IPS DF 6.9 (cell line): ENCODE data around the gene ALG1.
"Not testable (repeated sequence)": the region's sequence is repeated elsewhere in the genome, so short reads cannot be mapped to it uniquely, and the experiment has no call there.

ENCODE experiments used
- DNase-seq: peaks from one replicate; pipeline ENCODE4 v3.0.0-alpha.2; 2013; ENCODE audit warnings: low read depth, low spot score
- H3K27ac ChIP-seq: one replicate; pipeline ENCODE4 v1.5.1; 2013; ENCODE audit warnings: low read length, control low read depth
- H3K27me3 ChIP-seq: 2 replicates; pipeline ENCODE4 v1.6.1; 2013; ENCODE audit warnings: mild to moderate bottlenecking, low read length; ENCODE audit not compliant: control insufficient read depth, insufficient read depth
- H3K36me3 ChIP-seq: 2 replicates; pipeline ENCODE4 v1.6.1; 2013; ENCODE audit warnings: low read length; ENCODE audit not compliant: control insufficient read depth, insufficient read depth
- H3K4me1 ChIP-seq: 2 replicates; pipeline ENCODE4 v1.6.1; 2013; ENCODE audit warnings: low read length; ENCODE audit not compliant: control insufficient read depth, insufficient read depth
- H3K4me3 ChIP-seq: 2 replicates; pipeline ENCODE4 v1.5.1; 2013; ENCODE audit warnings: mild to moderate bottlenecking, low read length
- H3K9me3 ChIP-seq: 2 replicates; pipeline ENCODE4 v1.6.1; 2013; ENCODE audit warnings: low read length, inconsistent platforms; ENCODE audit not compliant: control insufficient read depth, insufficient read depth
- WGBS: extraction: QIAGEN DNeasy Blood & Tissue Kit; methylation state at CpG from one replicate; pipeline ENCODE4 v1.1.7; 2013; ENCODE audit warnings: mixed read lengths, missing lambda C conversion rate; ENCODE audit not compliant: insufficient read length, insufficient coverage; 5-methylcytosine and 5-hydroxymethylcytosine counted together

The ALG1 gene

DNA sequence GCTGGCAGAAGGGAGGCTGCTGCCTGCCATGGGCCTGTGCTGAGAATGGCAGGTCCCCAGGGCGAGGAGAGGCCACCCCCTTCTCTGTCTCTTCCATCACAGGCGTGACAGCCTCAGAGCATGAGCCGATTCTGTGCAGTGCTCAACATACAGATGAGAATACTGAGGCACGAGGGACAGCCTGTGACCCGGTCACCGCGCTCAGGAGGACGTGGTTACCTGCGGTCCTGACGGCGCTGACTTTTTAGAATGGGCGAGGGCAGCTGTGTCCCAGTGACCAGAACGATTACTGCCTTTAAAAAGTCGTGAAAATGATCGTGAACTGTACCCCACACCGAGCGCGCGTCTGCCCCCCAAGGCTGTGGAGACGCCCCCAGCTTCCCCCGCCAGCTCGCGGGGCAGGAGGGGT lies 25.4 kb downstream of the ALG1 start:
- no CpG with 5 or more reads among the region's 23 CpGs for WGBS
- peak overlapping the region; percentile 65 for H3K4me3 ChIP-seq
- not testable (repeated sequence) for H3K9me3 ChIP-seq, H3K36me3 ChIP-seq, H3K4me1 ChIP-seq, DNase-seq, H3K27ac ChIP-seq, H3K27me3 ChIP-seq

DNA sequence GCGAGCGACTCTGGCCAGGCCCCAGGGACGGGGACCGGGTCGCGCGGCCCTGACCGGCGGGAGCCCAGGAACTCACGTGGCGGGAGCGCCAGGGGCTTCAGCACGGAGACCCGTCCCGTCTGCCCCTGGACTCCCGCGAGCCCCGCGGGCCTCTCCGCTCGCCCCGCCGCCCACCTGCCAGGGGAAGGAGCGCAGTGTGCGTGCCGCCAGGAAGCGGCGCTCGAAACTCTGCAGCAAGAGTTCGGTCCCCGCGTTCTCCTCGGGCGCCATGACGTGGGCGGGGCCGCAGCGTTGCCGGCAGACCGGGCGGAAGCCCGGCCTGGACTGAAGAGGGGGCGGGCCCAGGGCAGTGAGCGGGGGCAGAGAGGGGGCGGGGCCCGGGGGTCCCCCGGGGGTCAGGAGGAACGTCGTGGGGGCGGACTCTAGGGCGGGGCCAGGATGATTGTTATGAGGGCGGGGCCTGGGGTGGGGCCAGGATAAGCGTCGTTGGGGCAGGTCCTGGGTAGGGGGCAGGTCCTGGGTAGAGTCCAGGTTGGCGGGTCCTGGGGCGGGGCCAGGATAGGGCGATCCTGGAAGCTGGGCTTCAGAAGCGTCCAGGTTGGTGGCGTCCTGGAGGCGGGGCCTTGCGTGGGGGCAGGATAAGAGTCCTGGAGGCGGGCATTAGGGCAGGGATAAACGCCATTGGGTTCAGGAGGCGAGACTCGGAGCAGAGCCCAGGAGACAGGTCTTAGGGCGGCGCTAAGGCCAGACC lies 26.0 kb downstream of the ALG1 start, which contains the start of gene EEF2KMT:
TSS of gene EEF2KMT (minus strand) at position 326 of the 751 bp plus-strand sequence. CDS start at position 270, 56 bp downstream.
- not testable (repeated sequence) for H3K27ac ChIP-seq, H3K27me3 ChIP-seq, H3K4me1 ChIP-seq, H3K36me3 ChIP-seq, H3K9me3 ChIP-seq
- peak within 1 kb of the TSS; percentile 65 for H3K4me3 ChIP-seq
- no CpG with 5 or more reads among the region's 67 CpGs for WGBS
- peak; percentile 76 for DNase-seq

DNA sequence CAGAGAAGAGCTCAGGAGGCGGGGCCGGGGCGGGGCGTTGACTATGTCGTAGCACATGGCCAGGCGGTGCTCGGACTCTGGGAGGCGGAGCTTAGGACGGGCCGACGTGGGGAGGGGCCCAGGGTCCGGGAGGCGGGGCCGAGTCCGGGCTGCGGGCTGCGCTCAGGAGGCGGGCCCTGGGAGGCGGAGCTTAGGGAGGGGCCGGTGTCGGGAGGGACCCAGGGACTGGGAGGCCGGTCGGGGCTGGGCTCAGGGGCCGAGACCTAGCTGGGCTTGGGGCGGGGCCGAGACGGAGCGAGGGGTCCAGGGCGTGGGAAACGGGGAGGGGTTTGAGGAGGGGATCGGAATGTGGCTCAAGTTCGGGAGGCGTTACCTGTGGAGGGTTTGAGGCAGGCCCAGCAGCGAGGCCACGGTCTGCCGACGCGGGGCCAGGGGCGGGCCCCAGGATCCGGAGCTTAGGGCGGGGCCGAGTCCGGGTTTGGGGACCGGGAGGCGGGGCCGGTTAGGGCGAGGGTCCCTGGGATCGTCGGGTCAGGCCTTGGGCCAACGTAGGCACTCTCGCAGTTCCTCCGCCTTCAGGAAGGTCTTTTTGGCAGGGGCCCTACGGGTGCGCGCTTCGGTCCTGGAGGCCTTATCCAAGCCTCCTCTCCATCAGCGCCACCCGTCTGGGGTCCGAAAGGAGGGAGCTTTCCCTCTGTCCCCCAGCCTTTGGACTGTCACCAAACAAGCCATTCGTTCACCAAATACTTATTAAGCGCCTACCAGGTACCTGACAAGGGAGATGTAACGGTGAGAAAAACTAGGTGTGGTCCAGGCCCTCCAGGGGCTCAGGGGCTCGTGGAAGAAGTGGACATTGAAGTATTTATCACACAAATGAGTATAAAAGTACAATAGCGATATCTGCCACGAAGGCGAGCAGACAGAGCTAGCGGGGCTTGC lies 26.8 kb downstream of the ALG1 start:
- H3K27me3 ChIP-seq, H3K4me1 ChIP-seq, H3K9me3 ChIP-seq, H3K27ac ChIP-seq, H3K36me3 ChIP-seq: not testable (repeated sequence)
- WGBS, result no CpG with 5 or more reads among the region's 67 CpGs
- peak overlapping the region; percentile 42; the same call in 1 of the 2 replicates for H3K4me3 ChIP-seq
- peak; percentile 88 for DNase-seq

DNA sequence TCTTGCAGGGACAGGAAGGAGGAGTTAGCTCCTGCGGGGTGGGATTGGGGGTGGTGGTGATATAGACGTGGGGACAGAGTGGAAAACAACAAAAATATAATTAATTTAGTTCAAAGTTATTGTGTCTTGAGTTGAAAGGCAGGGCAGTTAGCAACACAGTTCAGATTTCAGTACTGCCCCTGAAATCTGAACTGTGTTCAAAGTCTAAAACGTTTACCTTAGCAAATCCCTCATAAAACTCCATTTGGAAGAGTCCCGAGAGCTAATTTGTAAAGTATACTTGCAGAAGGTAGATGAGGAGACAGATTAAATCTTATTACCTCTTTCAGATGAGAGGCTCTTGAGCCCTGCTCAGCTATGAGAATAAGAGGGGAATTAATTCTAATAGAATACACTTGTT lies 27.5 kb downstream of the ALG1 start:
- H3K4me3 ChIP-seq, H3K27me3 ChIP-seq, H3K27ac ChIP-seq: not testable (repeated sequence)

DNA sequence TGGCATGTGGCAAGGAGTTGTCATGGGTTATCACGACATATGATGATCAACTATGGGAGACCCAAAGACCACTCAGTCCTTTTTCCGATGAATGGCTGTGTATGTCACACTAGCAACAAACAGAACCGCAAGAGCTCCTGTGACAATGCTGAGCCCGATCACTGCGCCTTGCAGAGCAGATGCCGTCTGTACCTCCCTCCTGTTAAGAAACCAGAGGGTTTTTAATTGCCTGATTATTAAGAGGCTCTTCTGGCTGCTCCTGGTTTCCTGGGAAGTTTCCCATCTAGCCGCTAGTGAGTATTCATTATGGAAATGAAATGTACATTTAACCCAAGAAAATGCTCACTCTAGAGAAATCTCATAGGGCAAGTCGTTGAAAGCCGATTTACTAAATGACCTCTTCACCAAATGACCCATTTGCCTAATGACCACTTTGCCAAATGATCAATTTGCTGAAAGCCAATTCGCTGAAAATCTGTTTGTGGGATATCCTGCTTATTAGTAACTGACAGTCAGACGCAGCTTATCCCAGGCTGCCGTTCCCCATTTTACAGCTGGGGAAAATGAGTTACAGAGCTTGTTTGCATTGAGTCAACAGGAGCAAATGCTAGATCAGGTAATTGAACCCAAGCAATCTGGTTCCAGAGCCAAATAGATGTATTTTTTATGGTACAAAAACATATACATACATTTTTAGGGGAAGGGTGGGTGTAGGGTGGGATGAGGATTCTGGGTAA lies 31.8 kb downstream of the ALG1 start:
- no CpG with 5 or more reads among the region's 12 CpGs for WGBS
- H3K27ac ChIP-seq, H3K27me3 ChIP-seq, H3K4me1 ChIP-seq, DNase-seq, H3K4me3 ChIP-seq, H3K36me3 ChIP-seq, H3K9me3 ChIP-seq: not testable (repeated sequence)

More for the DNA sequence above, 27.5 kb downstream of the ALG1 start:
- WGBS, result no CpG with 5 or more reads among the region's 4 CpGs
- not testable (repeated sequence) for DNase-seq, H3K9me3 ChIP-seq, H3K4me1 ChIP-seq, H3K36me3 ChIP-seq

DNA sequence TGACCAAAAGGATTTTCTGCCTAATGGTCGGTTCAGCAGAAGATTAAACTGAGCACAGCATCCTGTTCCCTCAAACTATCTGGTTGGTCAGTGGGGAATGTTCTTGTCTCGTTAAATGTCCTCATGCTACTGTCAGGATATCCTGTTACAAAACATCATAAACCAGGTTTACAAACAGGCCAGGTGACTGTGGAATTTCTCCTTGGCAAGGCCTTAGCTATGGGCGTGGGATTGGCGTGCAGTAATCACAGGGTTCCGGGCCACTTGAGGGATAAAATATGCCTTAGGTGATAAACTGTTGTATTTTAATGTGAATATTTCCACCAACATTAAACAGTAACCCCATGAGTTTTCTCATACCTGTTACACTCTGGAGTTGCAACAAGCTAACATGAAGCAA lies 33.4 kb downstream of the ALG1 start:
- H3K4me3 ChIP-seq, H3K36me3 ChIP-seq, H3K4me1 ChIP-seq, H3K9me3 ChIP-seq, H3K27me3 ChIP-seq, H3K27ac ChIP-seq, DNase-seq: not testable (repeated sequence)
- no CpG with 5 or more reads among the region's 5 CpGs for WGBS

DNA sequence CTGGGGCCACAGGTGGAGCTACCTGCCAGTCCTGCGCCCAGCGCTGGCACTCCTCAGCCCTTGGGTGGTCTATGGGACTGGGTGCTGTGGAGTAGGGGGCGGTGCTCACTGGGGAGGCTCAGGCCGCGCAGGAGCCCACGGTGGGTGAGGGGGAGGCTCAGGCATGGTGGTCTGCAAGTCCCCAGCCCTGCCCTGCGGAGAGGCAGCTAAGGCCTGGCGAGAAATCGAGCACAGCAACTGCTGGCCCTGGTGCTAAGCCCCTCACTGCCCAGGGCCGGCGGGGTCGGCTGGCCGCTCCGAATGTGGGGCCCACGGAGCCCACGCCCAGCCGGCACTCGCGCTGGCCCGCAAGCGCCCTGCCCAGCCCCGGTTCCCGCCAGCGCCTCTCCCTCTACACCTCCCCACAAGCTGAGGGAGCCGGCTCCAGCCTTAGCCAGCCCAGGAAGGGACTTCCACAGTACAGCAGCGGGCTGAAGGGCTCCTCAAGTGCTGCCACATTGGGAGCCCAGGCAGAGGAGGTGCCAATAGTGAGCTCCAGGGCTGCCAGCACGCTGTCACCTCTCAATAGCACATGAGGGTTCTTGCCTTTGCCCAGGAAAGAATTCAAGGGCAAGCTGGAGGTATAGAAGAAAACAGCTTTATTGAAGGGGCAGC lies 37.0 kb downstream of the ALG1 start:
- WGBS, result no CpG with 5 or more reads among the region's 27 CpGs
- Histone ChIP-seq H3K4me3 (no peak overlapping the region), H3K36me3 (no peaks in the 10 kb centered on the region; the same call in 1 of the 2 replicates), H3K27me3 (no peaks in the 10 kb centered on the region), H3K9me3 (no peaks in the 10 kb centered on the region), H3K4me1 (no peaks in the 10 kb centered on the region), H3K27ac (no peak overlapping the region)
- DNase-seq, result no peak

DNA sequence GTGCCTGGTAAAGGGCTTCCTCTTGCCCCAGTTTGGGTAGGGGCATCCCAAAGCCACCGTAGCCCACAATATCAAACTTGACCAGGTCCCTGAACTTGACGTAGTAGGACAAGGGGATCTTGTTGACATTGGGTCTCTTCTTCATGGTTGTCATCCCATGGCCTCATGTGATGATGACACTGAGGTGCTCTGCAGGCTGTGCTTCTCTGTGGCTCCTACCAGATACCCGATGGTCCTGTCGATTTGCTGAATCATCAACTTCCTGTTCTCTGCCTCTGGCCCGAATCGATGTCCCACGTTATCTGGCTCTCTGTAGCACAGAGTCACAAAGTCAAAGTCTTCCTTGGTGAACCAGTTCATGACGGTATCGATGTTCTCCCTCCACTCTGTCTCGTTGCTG lies 39.3 kb downstream of the ALG1 start:
- H3K36me3 ChIP-seq, DNase-seq, H3K9me3 ChIP-seq, H3K27me3 ChIP-seq, H3K27ac ChIP-seq, H3K4me1 ChIP-seq, H3K4me3 ChIP-seq: not testable (repeated sequence)
- WGBS, result no CpG with 5 or more reads among the region's 10 CpGs

DNA sequence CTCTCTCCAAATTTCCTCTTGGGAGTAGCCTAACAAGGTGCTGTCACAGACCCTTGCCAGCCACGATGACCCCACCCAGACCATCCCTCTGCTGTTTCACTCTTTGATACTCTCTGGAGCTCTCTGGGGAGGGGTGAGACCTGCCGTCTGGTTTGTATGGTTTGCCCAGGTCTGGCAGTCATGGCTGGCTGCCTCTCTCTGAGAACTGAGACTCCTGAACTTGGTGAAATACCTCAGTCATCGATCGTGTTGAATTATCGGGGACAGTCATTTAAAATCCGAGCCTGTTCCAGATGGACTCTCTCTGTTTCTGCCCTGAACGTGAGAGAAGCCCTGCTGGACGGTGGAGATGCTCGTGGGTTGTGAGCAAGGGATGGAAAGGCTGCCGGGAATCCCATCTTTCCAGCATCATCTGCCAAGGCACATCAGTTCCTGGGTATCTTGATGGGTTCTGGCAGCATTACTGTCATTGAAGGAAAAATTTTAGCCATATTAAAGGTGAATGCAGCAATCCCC lies 45.2 kb downstream of the ALG1 start:
- H3K27me3 ChIP-seq, DNase-seq, H3K4me1 ChIP-seq, H3K4me3 ChIP-seq, H3K27ac ChIP-seq, H3K36me3 ChIP-seq, H3K9me3 ChIP-seq: not testable (repeated sequence)
- whole genome bisulfite sequencing, result no CpG with 5 or more reads among the region's 10 CpGs
